Suprapubic skin (tissue), 4 donors: ENCODE data around the gene SAA1. TPM values are rescaled to one million over a fixed set of nuclear protein-coding genes. Genes with fewer than 3 reads are reported as not detected.
"Not testable (repeated sequence)": the region's sequence is repeated elsewhere in the genome, so short reads cannot be mapped to it uniquely, and the experiment has no call there.

Experiments
- DNase-seq, 2 donors: peaks; one replicate each; pipeline ENCODE4 v3.0.0-alpha.2; 2019; ENCODE audit warnings: low spot score in 2 of 2
- H3K27ac ChIP-seq: fragments of 200-600 bp; sonication (generic); one replicate; pipeline ENCODE4 v1.5.1; 2019
- H3K27me3 ChIP-seq: fragments of 200-600 bp; sonication (generic); one replicate; pipeline ENCODE4 v1.5.1; 2019
- H3K36me3 ChIP-seq: fragments of 200-600 bp; sonication (generic); one replicate; pipeline ENCODE4 v1.5.1; 2019
- H3K4me1 ChIP-seq: fragments of 200-600 bp; sonication (generic); one replicate; pipeline ENCODE4 v1.5.1; 2019
- H3K4me3 ChIP-seq: fragments of 200-600 bp; sonication (generic); one replicate; pipeline ENCODE4 v1.5.1; 2019; ENCODE audit warnings: mild to moderate bottlenecking
- H3K9me3 ChIP-seq: fragments of 200-600 bp; sonication (generic); one replicate; pipeline ENCODE4 v1.5.1; 2019
- CTCF ChIP-seq, 2 donors: fragments of 200-600 bp in 1 of 2; fragments of 450-650 bp in 1 of 2; sonication (generic) in 1 of 2; IDR thresholded peaks; one replicate each; pipeline ENCODE4 v1.5.1; 2016 to 2019; ENCODE audit warnings: antibody characterized with exemption in 2 of 2, mild to moderate bottlenecking in 1 of 2, moderate library complexity in 1 of 2
- EP300 ChIP-seq: sonication (generic); formaldehyde crosslinking; IDR thresholded peaks from one replicate; pipeline ENCODE4 v1.6.1; 2017; ENCODE audit warnings: antibody characterized with exemption
- POLR2A ChIP-seq, 2 donors: fragments of 450-650 bp; IDR thresholded peaks; one replicate each; pipeline ENCODE4 v1.6.1; 2017; ENCODE audit warnings: antibody characterized with exemption in 2 of 2, mild to moderate bottlenecking in 2 of 2, moderate library complexity in 2 of 2
- POLR2AphosphoS5 ChIP-seq, 3 donors: sonication (generic); formaldehyde crosslinking; IDR thresholded peaks; one replicate each; pipeline ENCODE4 v1.6.1; 2017; ENCODE audit warnings: antibody characterized with exemption in 3 of 3
- WGBS: methylation state at CpG from one replicate; pipeline ENCODE4 v1.1.5; 2018; 5-methylcytosine and 5-hydroxymethylcytosine counted together
- total RNA-seq, 4 donors: library from RNA; depleted of rRNA; stranded (reverse); fragments of >200 nt; gene quantifications; one replicate each; pipeline ENCODE4 v1.1.0, GENCODE V29; 2016

The SAA1 gene
- total RNA-seq, 4 donors from 2014 or later = 10.5 to 79.1 (median 49.1) TPM

GRCh38 chr11:18253233-18253632 lies 12.8 kb upstream of the SAA1 start:
- Histone ChIP-seq H3K9me3 (no peaks in the 10 kb centered on the region), H3K4me3 (no peak overlapping the region), H3K36me3 (no peaks in the 10 kb centered on the region), H3K4me1 (peaks cover 2% of the 10 kb centered on the region), H3K27me3 (no peaks in the 10 kb centered on the region), H3K27ac (no peak overlapping the region)
- WGBS = 67% methylated on average over 3 of the region's 3 CpGs
- DNase-seq = no peak
- no peak for TF ChIP-seq EP300
- TF ChIP-seq POLR2AphosphoS5 (IDR thresholded peaks at IDR 0.05) = no peak
- TF ChIP-seq CTCF (IDR thresholded peaks at IDR 0.05) = no peak
- TF ChIP-seq POLR2A (IDR thresholded peaks at IDR 0.05) = no peak

- no peak overlapping the region for H3K27ac ChIP-seq
- H3K4me3 ChIP-seq = no peak overlapping the region
- no peak for TF ChIP-seq EP300
- no peak for TF ChIP-seq POLR2AphosphoS5 (IDR thresholded peaks at IDR 0.05)
- TF ChIP-seq POLR2A (IDR thresholded peaks at IDR 0.05) = no peak
- no peak for TF ChIP-seq CTCF (IDR thresholded peaks at IDR 0.05)
- H3K27me3 ChIP-seq = no peaks in the 10 kb centered on the region
- no peak for DNase-seq
- H3K36me3 ChIP-seq = no peaks in the 10 kb centered on the region
- WGBS = 82% methylated on average over 11 of the region's 11 CpGs
- H3K9me3 ChIP-seq = no peaks in the 10 kb centered on the region
- H3K4me1 ChIP-seq = no peaks in the 10 kb centered on the region
Measured at GRCh38 chr11:18253778-18254338, 12.2 kb upstream of the SAA1 start.

- DNase-seq = no peak
- Histone ChIP-seq H3K27ac (no peak overlapping the region), H3K36me3 (no peaks in the 10 kb centered on the region), H3K27me3 (no peaks in the 10 kb centered on the region), H3K9me3 (no peaks in the 10 kb centered on the region), H3K4me3 (no peak overlapping the region), H3K4me1 (no peaks in the 10 kb centered on the region)
- no peak for TF ChIP-seq POLR2AphosphoS5 (IDR thresholded peaks at IDR 0.05)
- no peak for TF ChIP-seq POLR2A (IDR thresholded peaks at IDR 0.05)
- no peak for TF ChIP-seq CTCF (IDR thresholded peaks at IDR 0.05)
- 66% methylated on average over 2 of the region's 2 CpGs for WGBS
Measured at GRCh38 chr11:18254781-18255361, 11.2 kb upstream of the SAA1 start.

- no peak overlapping the region for H3K27ac ChIP-seq
- no peak overlapping the region for H3K4me3 ChIP-seq
- TF ChIP-seq POLR2AphosphoS5 (IDR thresholded peaks at IDR 0.05) (no peak), EP300 (no peak), POLR2A (IDR thresholded peaks at IDR 0.05) (no peak), CTCF (IDR thresholded peaks at IDR 0.05) (no peak)
- DNase-seq = no peak
- no peaks in the 10 kb centered on the region for H3K27me3 ChIP-seq
- H3K36me3 ChIP-seq = no peaks in the 10 kb centered on the region
- no peaks in the 10 kb centered on the region for H3K9me3 ChIP-seq
- H3K4me1 ChIP-seq = no peaks in the 10 kb centered on the region
Measured at GRCh38 chr11:18259259-18259658, 6.8 kb upstream of the SAA1 start.

- 94% methylated on average over 14 of the region's 14 CpGs for WGBS
- TF ChIP-seq CTCF (IDR thresholded peaks at IDR 0.05) (no peak), POLR2A (IDR thresholded peaks at IDR 0.05) (no peak), EP300 (no peak), POLR2AphosphoS5 (IDR thresholded peaks at IDR 0.05) (no peak)
- Histone ChIP-seq H3K36me3 (no peaks in the 10 kb centered on the region), H3K27ac (no peak overlapping the region), H3K27me3 (no peaks in the 10 kb centered on the region), H3K4me3 (no peak overlapping the region), H3K9me3 (no peaks in the 10 kb centered on the region), H3K4me1 (peaks cover 3% of the 10 kb centered on the region)
- no peak for DNase-seq
Measured at GRCh38 chr11:18261721-18262120, 4.3 kb upstream of the SAA1 start.

- not testable (repeated sequence) for H3K4me3 ChIP-seq, H3K36me3 ChIP-seq, H3K27me3 ChIP-seq, H3K27ac ChIP-seq, H3K9me3 ChIP-seq, H3K4me1 ChIP-seq, DNase-seq
- 60% methylated on average over 8 of the region's 8 CpGs for WGBS
Measured at GRCh38 chr11:18262681-18263350, 3.2 kb upstream of the SAA1 start.
